Fibroblast of skin of back (primary cell): ENCODE measurements around the gene NMNAT2.

Source experiments
- DNase-seq: peaks from one replicate; pipeline ENCODE4 v3.0.0-alpha.2; 2013

The NMNAT2 gene

DNA sequence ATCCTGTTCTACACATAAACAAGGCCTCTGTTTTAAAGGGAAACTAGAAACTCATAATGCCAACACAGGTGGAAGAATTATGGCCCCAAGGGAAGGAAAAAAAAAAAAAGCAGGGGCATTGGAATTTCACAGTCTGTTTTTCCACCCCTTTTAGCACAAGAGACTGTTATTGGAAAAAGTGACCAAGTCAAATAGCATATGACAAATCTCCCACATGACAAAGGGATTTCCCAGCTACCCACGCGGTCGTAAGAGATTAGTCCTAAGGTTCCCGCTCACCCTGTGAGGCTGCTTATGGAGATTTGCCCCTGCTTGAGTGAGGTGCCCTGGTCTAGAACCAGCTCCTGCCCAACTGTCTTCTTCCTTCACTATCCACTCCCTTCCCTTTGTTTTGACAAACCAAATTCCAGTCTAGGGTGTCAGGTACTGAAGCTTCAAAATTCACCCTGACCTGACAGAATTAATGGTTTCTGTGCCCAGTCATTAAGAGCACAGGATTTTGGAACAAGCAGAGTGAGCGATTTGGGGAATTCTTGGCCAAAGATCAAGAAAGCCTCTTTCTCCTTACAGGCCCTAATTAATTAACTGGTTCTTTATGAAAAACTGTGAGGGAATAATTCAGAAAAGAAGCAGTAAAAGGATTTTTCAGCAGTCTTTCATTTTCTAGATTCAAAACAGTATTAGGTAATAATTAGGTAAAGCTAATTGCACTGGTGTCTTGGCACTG, 107.3 kb downstream of the NMNAT2 start:
- DNase-seq: peak; percentile 65

- no peak for DNase-seq
Observed at GRCh38 chr1:183308719-183309118, 109.5 kb downstream of the NMNAT2 start.

- no peak for DNase-seq
Observed at GRCh38 chr1:183306317-183307042, 111.7 kb downstream of the NMNAT2 start.

DNA sequence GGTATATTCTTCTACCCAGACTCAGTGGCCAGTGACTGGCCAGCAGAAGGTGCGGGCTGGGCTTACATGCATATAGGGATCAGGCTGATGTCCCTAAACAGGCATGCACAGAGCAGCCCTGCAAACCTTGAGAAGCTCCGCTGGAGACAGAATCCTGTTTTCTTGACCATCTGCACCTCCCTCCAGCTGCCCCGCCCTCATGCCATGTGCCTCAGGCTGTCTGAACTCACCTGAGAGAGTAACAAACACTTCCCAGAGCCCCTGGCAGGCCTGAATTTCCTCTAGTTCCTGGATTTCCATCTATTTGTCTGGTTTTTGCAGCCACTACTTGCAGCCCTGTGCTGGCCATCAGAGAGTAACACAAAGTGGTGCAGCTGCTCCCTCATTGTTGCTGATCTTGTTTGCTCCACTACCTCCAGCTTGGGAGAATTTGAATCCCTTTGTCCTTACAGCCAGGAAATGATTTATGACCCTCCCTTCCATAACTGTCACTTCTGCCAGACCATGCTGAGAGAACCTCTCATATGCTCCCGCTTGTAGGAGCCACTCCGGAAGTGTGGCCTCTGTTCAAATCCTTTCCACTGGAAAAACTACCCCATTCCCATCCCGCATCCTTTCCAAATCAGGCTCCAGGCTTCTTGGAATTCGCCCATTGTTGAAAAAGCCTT, 113.6 kb downstream of the NMNAT2 start:
- DNase-seq: no peak

- DNase-seq: peak; percentile 46
Observed at GRCh38 chr1:183303901-183304300, 114.3 kb downstream of the NMNAT2 start.

GRCh38 chr1:183303323-183303645, 114.9 kb downstream of the NMNAT2 start:
- DNase-seq: no peak

DNA sequence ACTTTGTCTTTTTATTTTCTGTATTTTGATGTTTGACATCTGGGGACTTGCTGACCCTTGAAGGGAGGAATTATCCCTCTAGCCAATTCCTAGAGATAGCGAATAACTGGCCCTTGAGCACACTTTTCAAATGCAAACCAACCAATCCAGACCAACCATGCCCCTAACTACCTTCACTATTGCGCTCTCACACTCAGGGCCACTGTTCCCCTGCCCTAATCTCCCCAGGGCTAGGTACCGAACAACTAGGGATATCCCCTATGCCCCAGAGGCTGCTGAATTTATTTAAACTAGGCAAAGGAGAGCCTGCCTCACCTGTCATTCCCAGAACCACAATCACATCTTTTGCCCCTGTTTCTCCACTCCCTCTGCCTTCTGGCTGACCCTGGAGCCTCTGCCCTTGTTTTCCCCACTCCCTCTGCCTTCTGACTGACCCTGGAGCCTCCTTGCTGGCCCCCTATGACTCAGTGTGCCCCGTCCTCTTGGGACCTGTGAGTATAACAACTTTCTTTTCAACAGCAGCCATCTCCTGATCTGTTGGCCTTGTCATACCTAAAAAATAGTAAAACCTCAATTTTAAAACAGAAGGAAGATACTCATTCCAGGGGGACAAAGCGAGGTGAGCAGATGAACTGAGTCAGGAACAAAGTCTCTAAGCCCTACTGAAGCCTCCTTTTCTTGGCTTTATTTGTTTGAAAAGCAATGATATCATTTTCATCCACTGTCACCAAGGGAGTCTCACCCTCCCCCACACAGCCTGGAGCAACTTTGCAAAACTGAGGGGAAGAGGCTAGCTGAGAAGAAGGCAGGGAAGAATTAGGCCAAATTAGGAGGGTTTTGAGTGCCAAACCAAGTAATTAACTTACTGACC, 115.5 kb downstream of the NMNAT2 start:
- DNase-seq: peak; percentile 69

DNA sequence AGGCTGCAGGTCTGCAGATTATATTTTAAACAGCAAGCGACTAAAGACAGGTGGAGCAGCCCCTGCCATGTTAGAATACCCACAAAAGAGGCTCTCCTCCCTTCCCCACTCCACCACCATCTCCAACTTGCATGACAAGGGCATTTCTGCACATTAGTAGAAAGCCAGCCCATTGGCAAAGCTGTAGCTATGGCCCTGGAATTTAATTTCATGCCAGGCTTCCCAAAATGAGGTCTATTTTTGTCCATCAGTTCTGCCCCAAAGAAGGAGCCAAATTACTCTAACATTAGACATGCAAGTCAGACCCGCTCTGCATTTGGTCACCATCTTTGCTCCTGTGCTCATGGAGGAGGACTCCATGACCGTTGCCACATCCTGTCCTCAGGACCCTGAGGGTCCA, 116.9 kb downstream of the NMNAT2 start:
- no peak for DNase-seq

DNA sequence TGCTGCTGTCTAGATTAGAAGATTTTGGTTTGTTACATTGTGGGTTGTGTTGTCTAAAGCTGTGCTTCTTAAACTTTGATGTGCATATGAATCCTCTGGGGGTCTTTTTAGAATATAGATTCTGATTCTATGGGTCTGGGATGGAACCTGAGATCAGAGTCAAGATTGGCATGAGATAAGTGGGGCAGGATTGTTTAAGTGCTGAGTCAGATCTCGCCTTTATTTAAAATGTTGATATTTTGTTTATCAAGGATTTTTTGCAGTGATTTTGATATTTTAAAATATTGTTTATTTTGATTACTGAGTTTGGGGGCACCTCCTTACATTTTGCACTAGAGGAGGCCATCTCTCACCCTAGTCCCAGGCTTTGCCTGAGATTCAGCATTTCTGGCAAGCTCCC, 117.4 kb downstream of the NMNAT2 start:
- no peak for DNase-seq

DNA sequence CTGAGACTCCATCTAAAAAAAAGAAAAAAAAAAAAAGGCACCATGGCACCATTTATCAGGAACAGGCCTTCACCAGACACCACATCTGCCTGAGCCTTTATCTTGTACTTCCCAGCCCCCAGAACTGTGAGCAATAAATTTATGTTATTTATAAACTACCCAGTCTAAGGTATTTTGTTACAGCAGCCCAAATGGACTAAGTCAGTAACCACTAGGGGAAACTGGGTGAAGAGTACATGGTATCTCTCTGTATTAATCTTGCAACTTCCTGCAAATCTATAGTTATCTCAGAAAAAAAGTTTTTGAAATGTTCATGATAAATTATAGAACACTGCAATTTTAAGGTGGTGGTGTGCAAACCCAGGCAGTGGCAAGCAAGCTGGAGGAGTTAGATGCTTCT, 117.8 kb downstream of the NMNAT2 start:
- no peak for DNase-seq

- DNase-seq: no peak
Observed at GRCh38 chr1:183296782-183297181, 121.4 kb downstream of the NMNAT2 start.

- no peak for DNase-seq
Observed at GRCh38 chr1:183295521-183295920, 122.7 kb downstream of the NMNAT2 start.

GRCh38 chr1:183293876-183294275, 124.3 kb downstream of the NMNAT2 start:
- DNase-seq: no peak

DNA sequence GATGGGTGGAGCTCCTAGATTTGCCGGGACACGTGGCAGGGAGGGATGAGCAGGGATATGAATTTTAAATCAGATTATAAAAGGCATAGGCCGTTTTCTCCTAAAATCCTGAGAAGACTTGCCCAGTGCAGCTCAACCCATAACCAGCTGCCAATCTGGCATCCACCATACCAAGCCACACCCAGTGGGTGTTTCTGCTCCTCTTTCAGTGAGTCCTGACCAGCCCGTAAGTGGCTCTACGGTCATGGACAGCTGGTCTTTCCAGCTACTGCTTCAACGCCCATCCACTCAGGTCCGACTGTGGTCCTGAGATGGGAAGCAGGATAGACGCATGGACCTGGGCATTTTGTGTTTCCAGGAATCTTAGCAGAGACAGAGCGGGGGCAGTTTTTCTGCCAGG, 124.9 kb downstream of the NMNAT2 start:
- DNase-seq: no peak

GRCh38 chr1:183291802-183292514, 126.2 kb downstream of the NMNAT2 start:
- DNase-seq: peak; percentile 75

DNA sequence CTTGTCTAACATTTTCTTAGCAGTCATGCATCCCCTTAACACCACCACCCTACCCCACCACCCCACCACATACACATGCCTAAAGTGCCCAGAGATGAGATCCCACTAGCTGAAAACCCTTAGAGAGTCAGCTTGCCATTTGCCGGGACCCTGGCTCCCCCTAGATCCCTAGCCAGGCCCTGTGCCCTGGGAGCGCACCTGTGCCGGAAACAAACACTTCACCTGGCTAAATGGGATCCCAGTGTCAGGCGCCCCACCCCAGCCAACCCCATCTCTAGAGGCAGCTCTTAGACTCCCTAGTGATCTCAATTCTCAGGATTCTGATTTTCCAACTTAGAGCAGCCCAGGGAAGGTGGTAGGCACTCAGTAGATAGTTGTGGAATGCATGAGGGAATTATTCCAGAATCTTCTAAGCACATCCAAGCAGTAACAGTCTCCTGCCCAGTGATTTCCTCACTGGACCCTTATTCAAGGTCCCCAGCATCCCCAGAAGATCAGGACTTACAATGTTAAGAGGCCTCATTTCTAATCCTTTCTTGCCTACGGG, 126.9 kb downstream of the NMNAT2 start:
- peak; percentile 28 for DNase-seq

- DNase-seq: no peak
Observed at GRCh38 chr1:183290628-183291027, 127.6 kb downstream of the NMNAT2 start.

- no peak for DNase-seq
Observed at GRCh38 chr1:183289051-183289496, 129.1 kb downstream of the NMNAT2 start.

DNA sequence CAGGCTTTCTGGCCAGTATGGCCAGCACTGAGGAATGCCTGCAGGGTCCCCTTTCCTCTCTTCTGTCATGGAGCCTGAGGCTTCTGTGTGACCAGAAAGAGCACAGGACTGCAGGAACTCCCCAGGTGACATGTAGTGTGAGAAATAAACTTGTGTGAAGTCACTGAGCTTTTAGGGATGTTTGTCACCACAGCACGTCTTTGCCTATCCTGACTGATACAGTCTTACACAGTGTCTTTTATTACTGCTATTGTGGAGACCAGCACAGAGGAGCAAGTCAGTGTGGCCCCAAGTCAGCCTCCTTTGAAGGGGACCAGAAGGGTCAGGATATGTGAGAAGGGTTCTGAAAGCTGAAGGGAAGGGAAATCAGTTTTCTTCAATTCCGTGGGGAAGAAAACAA, 129.6 kb downstream of the NMNAT2 start:
- no peak for DNase-seq

GRCh38 chr1:183287191-183287675, 130.9 kb downstream of the NMNAT2 start:
- no peak for DNase-seq

- DNase-seq: no peak
Observed at GRCh38 chr1:183285746-183286145, 132.4 kb downstream of the NMNAT2 start.

GRCh38 chr1:183285256-183285655, 132.9 kb downstream of the NMNAT2 start:
- no peak for DNase-seq
